Tibial nerve (tissue), 4 donors: ENCODE measurements around the gene NOS1AP.

Source experiments
- CTCF ChIP-seq, 5 experiments: fragments of 200-600 bp in 3 of 5; fragments of 450-650 bp in 2 of 5; sonication (generic) in 3 of 5; IDR thresholded peaks; one replicate each; pipeline ENCODE4 v1.5.1; 2016 to 2019; ENCODE audit warnings: antibody characterized with exemption in 5 of 5, mild to moderate bottlenecking in 3 of 5, moderate library complexity in 2 of 5
- EP300 ChIP-seq, 2 donors: sonication (generic); formaldehyde crosslinking; IDR thresholded peaks; one replicate each; pipeline ENCODE4 v1.6.1; 2017; ENCODE audit warnings: antibody characterized with exemption in 2 of 2, mild to moderate bottlenecking in 1 of 2
- POLR2A ChIP-seq, 2 donors: fragments of 450-650 bp; IDR thresholded peaks; one replicate each; pipeline ENCODE4 v1.6.1; 2017; ENCODE audit warnings: antibody characterized with exemption in 2 of 2, mild to moderate bottlenecking in 2 of 2, moderate library complexity in 2 of 2

- TF ChIP-seq CTCF (IDR thresholded peaks at IDR 0.05) (peak in 3 of 5 experiments; percentile 32 to 42 (median 34)), EP300 (IDR thresholded peaks at IDR 0.05) (peak in 1 of 2 donors; percentile 72), POLR2A (IDR thresholded peaks at IDR 0.05) (peak; percentile 45 to 56)
These were observed 45.7 kb upstream of the NOS1AP start, which contains the start of gene OLFML2B for GRCh38 chr1:162023547-162024501.
